H9 (cell line): Measurements from ENCODE around the gene PCNX2. TPM values are rescaled to one million over a fixed set of nuclear protein-coding genes. Genes with fewer than 3 reads are reported as not detected.

Experiments used
- DNase-seq: peaks from one replicate; pipeline ENCODE4 v3.0.0-alpha.2; 2017
- H2AFZ ChIP-seq: one replicate; pipeline ENCODE4 v1.6.1; 2013; ENCODE audit warnings: mild to moderate bottlenecking, low read length, control low read depth, moderate library complexity
- H2AK5ac ChIP-seq: 2 replicates; pipeline ENCODE4 v1.6.1; 2013; ENCODE audit warnings: low read length, control low read depth, mixed read lengths; ENCODE audit not compliant: insufficient read length
- H2BK120ac ChIP-seq: one replicate; pipeline ENCODE4 v1.6.1; 2013; ENCODE audit warnings: low read depth, mild to moderate bottlenecking, low read length, control low read depth, inconsistent platforms; ENCODE audit not compliant: poor library complexity, severe bottlenecking
- H2BK12ac ChIP-seq: 2 replicates; pipeline ENCODE4 v1.6.1; 2013; ENCODE audit warnings: low read length, control low read depth, mixed read lengths, low read depth; ENCODE audit not compliant: insufficient read length
- H2BK15ac ChIP-seq: 2 replicates; pipeline ENCODE4 v1.6.1; 2013; ENCODE audit warnings: low read depth, low read length, control low read depth
- H2BK20ac ChIP-seq: one replicate; pipeline ENCODE4 v1.6.1; 2013; ENCODE audit warnings: low read depth, mild to moderate bottlenecking, low read length, control low read depth, inconsistent platforms; ENCODE audit not compliant: poor library complexity, severe bottlenecking
- H2BK5ac ChIP-seq: 2 replicates; pipeline ENCODE4 v1.6.1; 2013; ENCODE audit warnings: low read length, control low read depth, mixed read lengths; ENCODE audit not compliant: insufficient read length
- H3K14ac ChIP-seq: 2 replicates; pipeline ENCODE4 v1.6.1; 2013; ENCODE audit warnings: low read length, control low read depth; ENCODE audit not compliant: insufficient read depth
- H3K18ac ChIP-seq: 2 replicates; pipeline ENCODE4 v1.6.1; 2013; ENCODE audit warnings: low read depth, mild to moderate bottlenecking, mixed read lengths, low read length, control low read depth; ENCODE audit not compliant: insufficient read length
- H3K23ac ChIP-seq: 2 replicates; pipeline ENCODE4 v1.6.1; 2013; ENCODE audit warnings: low read length, control low read depth, mixed read lengths, low read depth; ENCODE audit not compliant: insufficient read length
- H3K23me2 ChIP-seq: 2 replicates; pipeline ENCODE4 v1.6.1; 2013; ENCODE audit warnings: low read depth, mild to moderate bottlenecking, mixed read lengths, low read length, control low read depth; ENCODE audit not compliant: insufficient read length, poor library complexity, severe bottlenecking
- H3K27ac ChIP-seq: 2 replicates; pipeline ENCODE4 v1.5.1; 2013; ENCODE audit warnings: low read length, control low read depth, mixed read lengths, low read depth; ENCODE audit not compliant: insufficient read length
- H3K27me3 ChIP-seq: 2 replicates; pipeline ENCODE4 v1.6.1; 2013; ENCODE audit warnings: low read length, control low read depth, inconsistent platforms; ENCODE audit not compliant: insufficient read depth
- H3K4ac ChIP-seq: 2 replicates; pipeline ENCODE4 v1.6.1; 2013; ENCODE audit warnings: low read depth, mild to moderate bottlenecking, control low read depth, inconsistent platforms, low read length, moderate library complexity
- H3K4me1 ChIP-seq: 2 replicates; pipeline ENCODE4 v1.6.1; 2013; ENCODE audit warnings: low read length, control low read depth, inconsistent platforms; ENCODE audit not compliant: insufficient read depth
- H3K4me2 ChIP-seq: 2 replicates; pipeline ENCODE4 v1.6.1; 2013; ENCODE audit warnings: low read length, control low read depth, mixed read lengths; ENCODE audit not compliant: insufficient read length, insufficient read depth
- H3K56ac ChIP-seq: 2 replicates; pipeline ENCODE4 v1.6.1; 2013; ENCODE audit warnings: low read depth, mild to moderate bottlenecking, mixed read lengths, low read length, control low read depth; ENCODE audit not compliant: insufficient read length
- H3K79me1 ChIP-seq: 2 replicates; pipeline ENCODE4 v1.6.1; 2013; ENCODE audit warnings: low read depth, mild to moderate bottlenecking, moderate library complexity, low read length, control low read depth, inconsistent platforms; ENCODE audit not compliant: insufficient read depth, poor library complexity, severe bottlenecking
- H3K79me2 ChIP-seq: 2 replicates; pipeline ENCODE4 v1.6.1; 2013; ENCODE audit warnings: low read length, control low read depth, inconsistent platforms; ENCODE audit not compliant: insufficient read depth
- H3K9ac ChIP-seq: 2 replicates; pipeline ENCODE4 v1.6.1; 2013; ENCODE audit warnings: low read length, control low read depth, mixed read lengths; ENCODE audit not compliant: insufficient read length; ENCODE audit errors: extremely low read depth
- H3K9me3 ChIP-seq: one replicate; pipeline ENCODE4 v1.6.1; 2013; ENCODE audit warnings: low read depth, low read length, inconsistent platforms; ENCODE audit not compliant: control insufficient read depth
- H3T11ph ChIP-seq: one replicate; pipeline ENCODE4 v1.6.1; 2013; ENCODE audit warnings: mild to moderate bottlenecking, low read length, control low read depth, inconsistent platforms
- H4K20me1 ChIP-seq: one replicate; pipeline ENCODE4 v1.6.1; 2013; ENCODE audit not compliant: control insufficient read depth, insufficient read length, insufficient read depth
- H4K5ac ChIP-seq: 2 replicates; pipeline ENCODE4 v1.6.1; 2013; ENCODE audit warnings: low read depth, mild to moderate bottlenecking, mixed read lengths, low read length, control low read depth; ENCODE audit not compliant: insufficient read length
- H4K8ac ChIP-seq: replicated peaks from 2 replicates; pipeline ENCODE4 v1.6.1; 2013; ENCODE audit warnings: low read length, control low read depth, mixed read lengths, low read depth; ENCODE audit not compliant: insufficient read length
- H4K91ac ChIP-seq: 2 replicates; pipeline ENCODE4 v1.6.1; 2013; ENCODE audit warnings: low read depth, mild to moderate bottlenecking, moderate library complexity, mixed read lengths, low read length, control low read depth; ENCODE audit not compliant: insufficient read length
- H3K27ac Mint-ChIP-seq, 3 experiments: 2 replicates in 2 of 3; 3 replicates in 1 of 3; pipeline ENCODE4 v1.8.0; 2020 to 2021; ENCODE audit warnings: mixed read lengths in 3 of 3, mild to moderate bottlenecking in 1 of 3, moderate library complexity in 1 of 3
- H3K27me3 Mint-ChIP-seq: 2 replicates; pipeline ENCODE4 v1.8.0; 2021; ENCODE audit warnings: low read depth, mild to moderate bottlenecking, moderate library complexity, mixed read lengths
- H3K36me3 Mint-ChIP-seq, 3 experiments: 2 replicates in 2 of 3; 3 replicates in 1 of 3; pipeline ENCODE4 v1.8.0; 2020 to 2021; ENCODE audit warnings: low read depth in 3 of 3, mixed read lengths in 3 of 3; ENCODE audit not compliant: insufficient read depth in 1 of 3
- H3K4me1 Mint-ChIP-seq, 2 experiments: 2 replicates each; pipeline ENCODE4 v1.8.0; 2020; ENCODE audit warnings: mixed read lengths in 2 of 2
- H3K4me3 Mint-ChIP-seq, 2 experiments: 2 replicates in 1 of 2; 3 replicates in 1 of 2; pipeline ENCODE4 v1.8.0; 2020 to 2021; ENCODE audit warnings: mild to moderate bottlenecking in 2 of 2, mixed read lengths in 2 of 2, moderate library complexity in 1 of 2
- H3K9me3 Mint-ChIP-seq, 2 experiments: 2 replicates in 1 of 2; 3 replicates in 1 of 2; pipeline ENCODE4 v1.8.0; 2020; ENCODE audit warnings: mild to moderate bottlenecking in 2 of 2, mixed read lengths in 2 of 2, moderate library complexity in 1 of 2
- CTCF ChIP-seq: fragments of 200-600 bp; sonication (generic); conservative IDR thresholded peaks from 3 replicates; pipeline ENCODE4 v1.8.0; 2021; ENCODE audit warnings: antibody characterized with exemption, mild to moderate bottlenecking
- WGBS: extraction: QIAGEN DNeasy Blood & Tissue Kit; methylation state at CpG from one replicate; pipeline ENCODE4 v1.1.7; 2013; ENCODE audit warnings: missing lambda C conversion rate, low lambda C conversion rate, mixed read lengths; ENCODE audit not compliant: insufficient read length; ENCODE audit errors: extremely low coverage; 5-methylcytosine and 5-hydroxymethylcytosine counted together
- total RNA-seq: library from RNA; stranded (reverse); gene quantifications from 2 replicates; pipeline ENCODE4 v1.2.1, GENCODE V29; 2021

PCNX2 gene
- total RNA-seq, 1 experiment from 2014 or later, result 45.1 TPM

- Histone ChIP-seq H3K79me2 (no peaks in the 10 kb centered on the region), H3K79me1 (no peaks in the 10 kb centered on the region), H3K4me2 (no peak overlapping the region), H3K9me3 (no peaks in the 10 kb centered on the region), H4K5ac (no peak overlapping the region), H3K4me1 (no peaks in the 10 kb centered on the region), H3K56ac (no peak overlapping the region), H2BK120ac (no peak overlapping the region), H3K9ac (no peak overlapping the region), H3K27ac (no peak overlapping the region), H2BK12ac (no peak overlapping the region), H2AK5ac (no peak overlapping the region), H2BK20ac (no peak overlapping the region), H2BK5ac (no peak overlapping the region), H3K18ac (no peak overlapping the region), H4K8ac (no peak overlapping the region), H3K23me2 (no peaks in the 10 kb centered on the region), H3K23ac (no peak overlapping the region), H3K4ac (no peak overlapping the region), H2AFZ (no peak overlapping the region), H3K14ac (no peak overlapping the region), H2BK15ac (no peak overlapping the region), H3K27me3 (no peaks in the 10 kb centered on the region), H3T11ph (no peak overlapping the region), H4K91ac (no peak overlapping the region), H4K20me1 (no peaks in the 10 kb centered on the region)
- DNase-seq, result no peak
- H3K9me3 Mint-ChIP-seq, result peaks cover 3 to 5% of the 10 kb centered on the region in 2 experiments; a peak in 3 of 5 replicates
- TF ChIP-seq CTCF, result no peak
- H3K36me3 Mint-ChIP-seq, result peaks cover 8 to 24% (median 22%) of the 10 kb centered on the region in 3 experiments
- H3K27ac Mint-ChIP-seq, result peak overlapping the region in 1 of 3 experiments; percentile 31; a peak in 2 of 7 replicates
- no peaks in the 10 kb centered on the region for H3K4me1 Mint-ChIP-seq
- no CpG with 5 or more reads among the region's 8 CpGs for WGBS
- H3K4me3 Mint-ChIP-seq, result no peak overlapping the region
- no peaks in the 10 kb centered on the region for H3K27me3 Mint-ChIP-seq
Observed at GRCh38 chr1:233005703-233006102, 289.8 kb downstream of the PCNX2 start.
